Transverse colon (tissue), 3 donors: ENCODE measurements around the gene ELK4.

ENCODE experiments used
- CTCF ChIP-seq, 5 experiments: fragments of 200-600 bp in 3 of 5; fragments of 450-650 bp in 2 of 5; sonication (generic) in 3 of 5; IDR thresholded peaks; 1 replicate in 2 of 5; 2 replicates in 3 of 5; pipeline ENCODE4 v1.5.1; 2016 to 2017; ENCODE audit warnings: antibody characterized with exemption in 5 of 5, inconsistent platforms in 3 of 5, mild to moderate bottlenecking in 2 of 5, moderate library complexity in 1 of 5
- POLR2A ChIP-seq: fragments of 450-650 bp; IDR thresholded peaks from one replicate; pipeline ENCODE4 v1.6.1; 2016; ENCODE audit warnings: antibody characterized with exemption, mild to moderate bottlenecking, moderate library complexity

DNA sequence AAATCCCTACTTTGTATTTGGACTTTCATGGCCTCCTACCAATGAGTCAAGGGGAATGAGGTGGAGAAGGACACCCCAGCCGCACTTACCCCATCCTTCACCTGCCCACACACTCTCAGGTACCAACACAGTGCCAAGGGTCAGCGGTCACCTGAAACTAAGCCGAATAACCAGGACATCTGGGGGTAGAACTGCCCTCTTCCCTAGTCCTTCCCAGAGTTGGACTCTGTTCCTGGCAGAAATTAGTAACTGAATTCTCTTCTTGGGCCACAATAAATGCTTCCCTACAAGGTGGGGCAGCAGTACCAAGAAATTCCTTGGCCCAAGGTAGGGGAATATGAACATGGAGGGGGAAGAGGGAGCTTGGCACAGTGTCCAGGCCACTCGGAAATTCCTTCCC lies 41.2 kb upstream of the ELK4 start:
- TF ChIP-seq CTCF (IDR thresholded peaks at IDR 0.05), result no peak
- no peak for TF ChIP-seq POLR2A
